ENCODE data around the gene MACO1.
"Not testable (repeated sequence)": the region's sequence is repeated elsewhere in the genome, so short reads cannot be mapped to it uniquely, and the experiment has no call there.

The MACO1 gene

GRCh38 chr1:25430073-25430966 is at the start of gene MACO1:
MACO1 (plus strand) TSS chr1:25430897; CDS start chr1:25431099, 202 bp downstream.
- peak; percentile 99 for DNase-seq (ENCODE audit: low spot score)
- TF ChIP-seq CTCF (IDR thresholded peaks at IDR 0.05; ENCODE audit: extremely low read depth, missing control alignments), result no peak

GRCh38 chr1:25382543-25382942 is 48.2 kb upstream of the MACO1 start:
- not testable (repeated sequence) for DNase-seq (ENCODE audit: low spot score)

- DNase-seq (ENCODE audit: low spot score), result not testable (repeated sequence)
Measured at GRCh38 chr1:25383090-25383489, 47.6 kb upstream of the MACO1 start.

GRCh38 chr1:25383875-25384274 is 46.8 kb upstream of the MACO1 start:
- DNase-seq (ENCODE audit: low spot score), result not testable (repeated sequence)

- DNase-seq (ENCODE audit: low spot score), result not testable (repeated sequence)
Measured at GRCh38 chr1:25387096-25387495, 43.6 kb upstream of the MACO1 start.

GRCh38 chr1:25388691-25389090 is 42.0 kb upstream of the MACO1 start:
- DNase-seq (ENCODE audit: low spot score), result not testable (repeated sequence)

GRCh38 chr1:25389721-25390120 is 41.0 kb upstream of the MACO1 start:
- DNase-seq (ENCODE audit: low spot score), result peak; percentile 5

GRCh38 chr1:25392841-25393240 is 37.9 kb upstream of the MACO1 start:
- no peak for TF ChIP-seq CTCF (IDR thresholded peaks at IDR 0.05; ENCODE audit: extremely low read depth, missing control alignments)
- no peak for DNase-seq (ENCODE audit: low spot score)

GRCh38 chr1:25397549-25397948 is 33.1 kb upstream of the MACO1 start:
- not testable (repeated sequence) for DNase-seq (ENCODE audit: low spot score)

GRCh38 chr1:25398079-25398478 is 32.6 kb upstream of the MACO1 start:
- not testable (repeated sequence) for DNase-seq (ENCODE audit: low spot score)

- DNase-seq (ENCODE audit: low spot score), result not testable (repeated sequence)
Measured at GRCh38 chr1:25402947-25403803, 27.5 kb upstream of the MACO1 start.

GRCh38 chr1:25405731-25406305 is 24.9 kb upstream of the MACO1 start:
- not testable (repeated sequence) for DNase-seq (ENCODE audit: low spot score)

GRCh38 chr1:25409641-25410427 is 20.9 kb upstream of the MACO1 start:
- DNase-seq (ENCODE audit: low spot score), result not testable (repeated sequence)

GRCh38 chr1:25412872-25413623 is 17.6 kb upstream of the MACO1 start:
- DNase-seq (ENCODE audit: low spot score), result not testable (repeated sequence)

- DNase-seq (ENCODE audit: low spot score), result not testable (repeated sequence)
Measured at GRCh38 chr1:25414157-25414556, 16.5 kb upstream of the MACO1 start.

- not testable (repeated sequence) for DNase-seq (ENCODE audit: low spot score)
Measured at GRCh38 chr1:25414578-25414977, 16.1 kb upstream of the MACO1 start.

GRCh38 chr1:25417280-25417679 is 13.4 kb upstream of the MACO1 start:
- DNase-seq (ENCODE audit: low spot score), result not testable (repeated sequence)
